HUDEP-2 (cell line): ENCODE data around the gene DHRS2.

Experiments used
- DNase-seq, 76 experiments: peaks; one replicate each; lab custom pipeline; 2025; ENCODE audit not compliant: unreplicated experiment in 76 of 76; lab: John Stamatoyannopoulos, UW

The DHRS2 gene

GRCh38 chr14:23612354-23612732 is 23.8 kb upstream of the DHRS2 start:
- DNase-seq, result no peak

- DNase-seq, result no peak
These were observed 23.4 kb upstream of the DHRS2 start for GRCh38 chr14:23612802-23613201.

DNA sequence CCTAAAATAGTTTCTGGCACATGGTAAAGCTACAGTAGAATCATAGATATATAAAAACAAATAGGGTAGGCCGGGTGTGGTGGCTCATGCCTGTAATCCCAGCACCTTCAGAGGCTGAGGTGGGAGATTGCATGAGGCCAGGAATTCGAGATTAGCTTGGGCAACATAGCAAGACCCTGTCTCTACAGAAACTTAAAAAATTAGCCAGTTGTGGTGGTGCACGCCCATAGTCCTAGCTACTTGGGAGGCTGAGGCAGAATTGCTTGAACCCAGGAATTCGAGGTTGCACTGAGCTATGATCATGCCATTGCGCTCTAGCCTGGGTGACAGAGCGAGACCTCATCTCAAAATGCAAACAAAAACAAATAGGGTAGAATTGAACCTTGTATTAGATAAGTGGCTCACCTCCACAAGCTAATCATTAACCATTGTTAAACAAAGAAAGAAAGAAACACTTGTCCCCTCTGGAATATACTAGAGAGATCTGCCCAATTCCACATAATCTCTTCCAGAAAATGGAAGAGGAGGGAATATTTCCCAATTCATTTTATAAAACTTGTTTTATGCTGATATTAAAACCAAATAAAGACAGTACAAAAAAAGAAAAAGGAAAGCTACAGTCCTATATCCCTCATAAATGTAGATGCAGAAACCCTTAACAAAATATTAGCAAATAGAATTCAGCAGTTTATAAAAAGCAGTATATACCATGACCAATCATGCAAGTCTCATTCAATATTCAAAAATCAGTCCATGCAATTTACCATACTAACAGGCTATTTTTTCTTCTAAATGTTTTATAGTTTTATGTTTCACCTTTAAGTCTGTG is 22.7 kb upstream of the DHRS2 start:
- DNase-seq, result no peak

DNA sequence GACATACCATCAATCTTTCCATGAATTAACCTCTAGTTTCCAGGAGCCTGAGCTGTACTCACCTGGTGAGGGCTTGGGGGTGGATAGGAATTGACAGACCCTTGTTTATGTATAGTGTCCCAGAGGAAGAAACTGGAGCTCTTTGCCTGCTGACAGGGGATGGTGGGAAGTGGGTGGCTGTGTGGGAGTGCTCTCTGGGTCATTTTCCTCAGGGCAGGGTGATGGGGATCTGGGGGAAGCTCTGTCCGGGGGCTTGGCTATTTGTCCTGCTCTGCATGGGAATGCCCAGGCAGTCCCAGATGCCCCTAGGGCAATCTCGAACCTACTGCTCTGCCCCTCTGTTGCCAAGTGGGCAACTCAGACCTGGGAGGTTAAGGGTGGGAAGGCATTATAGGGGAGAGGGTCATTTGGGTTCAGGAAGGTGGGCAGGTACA is 21.8 kb upstream of the DHRS2 start:
- no peak for DNase-seq

GRCh38 chr14:23615856-23616255 is 20.3 kb upstream of the DHRS2 start:
- DNase-seq, result no peak

- no peak for DNase-seq
These were observed 18.6 kb upstream of the DHRS2 start for GRCh38 chr14:23617539-23617938.

DNA sequence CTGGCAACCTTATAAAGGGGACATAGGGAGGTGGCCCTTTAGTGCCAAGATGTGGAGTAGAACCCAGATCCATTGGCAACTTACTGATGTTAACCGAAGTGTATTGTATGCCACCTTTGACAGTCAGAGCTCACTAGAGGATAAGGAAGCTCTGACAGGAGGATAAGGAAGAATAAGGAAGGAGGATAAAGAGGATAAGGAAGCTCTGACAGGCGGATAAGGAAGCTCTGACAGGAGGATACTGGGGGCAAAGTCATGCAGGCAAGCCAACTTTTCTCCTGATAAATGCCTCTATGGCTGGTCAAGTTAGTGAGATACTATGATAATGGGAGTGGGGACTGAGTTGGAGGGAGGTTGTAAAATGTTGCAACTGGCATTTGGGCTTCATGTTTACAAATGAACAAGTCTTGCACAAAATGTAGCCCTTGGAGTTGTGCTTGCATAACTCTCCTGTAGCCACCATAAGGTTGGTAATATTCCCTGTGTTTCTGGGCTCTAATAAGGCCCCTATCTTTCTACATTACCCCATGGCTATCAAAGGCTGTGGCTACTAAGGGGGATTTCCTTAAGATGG is 17.7 kb upstream of the DHRS2 start:
- no peak for DNase-seq

GRCh38 chr14:23620177-23620702 is 15.9 kb upstream of the DHRS2 start:
- DNase-seq, result no peak

DNA sequence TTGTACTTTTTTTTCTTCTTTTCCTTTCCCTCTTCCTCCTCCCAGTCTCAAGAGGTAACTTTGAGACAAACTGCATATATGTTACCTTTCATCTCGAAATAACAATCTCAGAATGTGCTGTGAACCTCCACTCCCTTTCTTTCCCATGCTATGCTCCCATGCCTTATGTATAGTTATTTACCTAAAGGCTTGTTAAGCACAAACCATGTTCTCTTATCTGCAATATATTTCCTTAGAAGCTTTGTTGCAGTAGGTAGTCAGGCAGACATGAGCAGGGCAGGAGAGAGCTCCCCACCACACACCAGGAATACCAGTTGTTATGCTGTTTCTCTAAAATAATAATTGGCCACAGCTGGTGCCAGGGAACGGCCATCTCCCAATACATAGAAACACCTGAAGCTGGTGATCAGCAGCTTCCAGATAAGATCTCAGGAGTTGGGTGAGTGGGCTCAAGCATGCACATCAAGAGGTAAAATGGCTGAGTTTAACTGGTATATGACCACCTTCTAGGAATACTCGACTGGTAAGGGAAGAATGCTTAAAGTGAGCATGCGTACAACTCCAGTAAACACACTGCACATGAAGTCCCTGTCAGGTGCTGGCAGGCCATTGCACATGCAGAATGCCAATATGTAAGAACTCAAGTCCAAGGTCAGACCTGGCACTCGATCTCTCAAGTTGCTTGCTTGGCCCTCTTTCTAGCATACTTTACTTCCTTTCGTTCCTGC is 14.8 kb upstream of the DHRS2 start:
- no peak for DNase-seq

DNA sequence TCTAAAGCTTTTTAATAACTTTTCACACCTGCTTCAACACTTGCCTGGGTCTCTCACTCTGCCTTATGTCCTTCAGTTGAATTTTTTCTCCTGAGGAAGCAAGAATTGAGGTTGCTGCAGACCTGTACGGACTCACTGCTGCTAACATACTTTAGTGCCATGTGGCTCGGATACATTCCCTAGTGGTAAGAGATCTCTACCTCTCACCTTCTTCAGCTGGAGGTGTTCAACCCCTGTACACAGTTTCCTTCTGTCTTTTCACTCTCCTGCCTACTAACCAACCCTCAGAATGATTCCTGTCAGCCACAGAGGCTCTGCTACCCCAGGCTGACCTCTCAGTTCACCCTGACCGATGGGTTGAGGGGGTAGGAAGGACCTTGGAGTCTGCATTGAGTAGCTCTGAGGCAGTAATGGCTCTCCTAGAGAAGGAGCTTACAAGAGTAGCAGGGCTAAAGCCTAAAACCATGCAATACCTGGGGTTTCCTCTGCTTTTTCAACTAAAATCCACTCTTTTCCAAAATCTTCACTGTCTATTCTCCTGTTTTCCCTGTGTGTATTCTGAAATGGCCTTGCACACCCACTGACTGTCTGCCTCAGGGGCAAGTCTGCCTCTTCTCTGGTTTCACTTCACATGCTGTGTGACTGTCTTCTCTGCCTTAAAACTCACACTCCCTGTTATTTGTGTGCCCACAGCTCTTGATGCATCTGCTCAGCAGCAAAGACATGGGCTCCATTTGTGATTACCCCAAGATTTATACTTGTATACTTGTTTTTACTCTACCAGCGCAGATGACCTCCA is 14.0 kb upstream of the DHRS2 start:
- no peak for DNase-seq

GRCh38 chr14:23622990-23623389 is 13.2 kb upstream of the DHRS2 start:
- no peak for DNase-seq

- DNase-seq, result no peak
These were observed 12.2 kb upstream of the DHRS2 start for GRCh38 chr14:23623962-23624361.

DNA sequence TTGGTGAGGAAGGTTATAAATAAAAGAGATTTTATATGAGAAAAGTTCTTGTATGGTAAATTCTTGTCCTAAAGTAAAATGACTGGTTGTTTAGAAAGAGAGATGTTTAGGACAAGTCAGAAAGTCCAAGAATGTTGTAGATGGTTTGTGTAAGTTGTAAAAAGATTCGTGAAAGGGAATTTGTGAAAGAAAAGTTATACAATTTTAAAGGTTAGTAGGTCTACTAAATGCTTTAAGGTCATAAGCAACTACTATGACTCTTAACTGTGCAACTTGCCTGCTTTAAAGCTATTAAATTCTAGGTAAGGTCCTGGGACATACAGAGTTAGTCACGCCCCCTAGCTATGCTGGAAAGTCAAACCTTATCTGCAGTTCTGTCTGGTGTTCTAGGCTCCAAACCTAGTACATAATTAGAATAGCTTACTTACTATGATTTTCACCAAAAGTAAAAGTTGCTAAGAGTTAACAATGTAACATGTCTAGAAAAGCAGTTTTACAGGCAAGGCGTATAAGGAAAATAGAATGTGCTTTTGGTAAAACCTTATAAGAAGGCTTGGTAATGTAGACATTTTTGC is 11.2 kb upstream of the DHRS2 start:
- DNase-seq, result no peak

GRCh38 chr14:23626946-23627345 is 9.2 kb upstream of the DHRS2 start:
- DNase-seq, result no peak

DNA sequence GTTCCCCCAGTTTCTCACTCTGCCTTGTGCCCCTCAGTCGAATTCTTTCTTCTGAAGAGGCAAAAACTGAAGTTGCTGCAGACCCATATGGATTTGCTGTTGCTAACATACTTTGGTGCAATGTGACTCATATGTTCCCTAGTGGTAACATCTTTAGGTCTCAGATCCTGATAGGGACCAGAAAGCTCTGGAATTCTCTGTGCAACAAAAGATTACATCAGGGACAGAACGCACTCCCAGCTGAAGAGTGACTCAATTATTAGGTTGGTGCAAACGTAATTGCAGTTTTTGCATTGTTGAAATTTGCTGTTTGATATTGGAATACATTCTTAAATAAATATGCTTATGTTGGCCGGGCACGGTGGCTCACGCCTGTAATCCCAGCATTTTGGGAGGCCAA is 8.2 kb upstream of the DHRS2 start:
- no peak for DNase-seq

DNA sequence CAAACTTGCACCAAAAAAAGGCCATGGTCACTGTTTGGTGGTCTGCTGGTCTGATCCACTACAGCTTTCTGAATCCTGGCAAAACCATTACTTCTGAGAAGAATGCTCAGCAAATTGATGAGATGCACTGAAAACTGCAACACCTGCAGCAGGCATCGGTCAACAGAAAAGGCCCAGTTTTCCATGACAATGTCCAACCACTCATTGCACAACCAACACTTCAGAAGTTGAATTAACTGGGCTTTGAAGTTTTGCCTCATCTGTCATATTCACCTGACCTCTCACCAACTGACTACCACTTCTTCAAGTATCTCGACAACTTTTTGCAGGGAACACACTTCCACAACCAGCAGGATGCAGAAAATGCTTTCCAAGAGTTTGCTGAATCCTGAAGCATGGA is 7.0 kb upstream of the DHRS2 start:
- no peak for DNase-seq

DNA sequence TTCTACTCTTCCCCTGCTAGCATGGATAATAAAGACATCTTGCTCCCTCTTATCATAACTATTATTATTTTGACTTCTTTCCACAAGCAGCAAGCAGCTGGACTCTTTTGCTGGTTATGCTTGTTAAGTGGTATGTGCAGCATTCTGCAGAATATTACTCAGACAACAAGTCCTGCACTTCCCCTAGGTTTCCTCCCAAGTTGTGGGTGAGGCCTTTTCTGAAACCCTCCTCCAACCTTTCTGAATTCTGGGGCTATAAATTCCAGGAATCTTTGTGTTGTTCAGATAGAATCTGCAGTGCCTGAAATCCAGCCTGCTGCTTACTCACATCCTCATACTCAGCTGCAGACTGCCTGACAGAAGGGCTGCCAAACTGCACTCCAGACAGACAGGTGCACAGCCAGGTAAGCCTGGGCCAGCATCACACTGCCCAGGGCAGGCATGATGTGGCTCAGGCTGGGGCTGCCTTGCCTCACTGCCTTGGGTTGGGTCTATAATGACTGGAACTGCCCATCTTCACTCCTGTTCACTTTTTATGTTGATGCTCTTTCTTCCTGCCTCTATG is 6.2 kb upstream of the DHRS2 start:
- DNase-seq, result no peak

GRCh38 chr14:23630687-23631086 is 5.5 kb upstream of the DHRS2 start:
- no peak for DNase-seq

DNA sequence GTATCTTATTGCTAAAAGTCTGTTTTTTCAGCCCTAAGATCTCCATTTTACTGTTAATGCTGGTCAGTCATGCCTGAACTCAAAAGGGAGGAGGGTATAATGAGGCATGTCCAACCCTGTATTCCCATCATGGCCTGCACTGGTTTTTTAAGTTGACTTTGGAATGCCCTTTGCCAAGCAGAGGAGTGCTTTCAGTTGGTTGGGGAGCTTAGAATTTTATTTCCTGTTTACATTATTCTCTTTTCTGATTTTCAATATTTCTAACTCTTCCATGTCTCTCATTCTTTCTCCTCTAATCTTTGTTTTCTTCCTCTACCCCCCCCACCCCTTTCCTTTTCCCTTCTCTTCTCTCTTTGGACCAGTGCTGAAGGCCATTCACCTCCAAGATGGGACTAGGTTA is 4.9 kb upstream of the DHRS2 start:
- DNase-seq, result no peak
